HG03097 (cell line): ENCODE measurements around the gene TAF8.

Experiments used
- ATAC-seq: cut with Tn5 transposase; IDR thresholded peaks from one replicate; pipeline ENCODE4 v1.9.1; 2021; ENCODE audit not compliant: unreplicated experiment, low FRiP score

The TAF8 gene

GRCh38 chr6:42095094-42095493 is 44.8 kb downstream of the TAF8 start:
- no peak for ATAC-seq

GRCh38 chr6:42095776-42096541 is 45.6 kb downstream of the TAF8 start:
- ATAC-seq, result no peak

GRCh38 chr6:42099340-42100028 is 49.2 kb downstream of the TAF8 start:
- ATAC-seq, result no peak

- no peak for ATAC-seq
Observed at GRCh38 chr6:42100029-42100901, 49.9 kb downstream of the TAF8 start.

GRCh38 chr6:42101186-42101657 is 50.9 kb downstream of the TAF8 start:
- ATAC-seq, result no peak

- no peak for ATAC-seq
Observed at GRCh38 chr6:42103216-42103615, 52.9 kb downstream of the TAF8 start.

- no peak for ATAC-seq
Observed at GRCh38 chr6:42103753-42104094, 53.4 kb downstream of the TAF8 start.

- no peak for ATAC-seq
Observed at GRCh38 chr6:42104095-42104803, 53.9 kb downstream of the TAF8 start.

GRCh38 chr6:42104804-42105125 is 54.4 kb downstream of the TAF8 start:
- no peak for ATAC-seq

GRCh38 chr6:42105156-42105648 is 54.9 kb downstream of the TAF8 start:
- no peak for ATAC-seq

GRCh38 chr6:42105709-42106108 is 55.4 kb downstream of the TAF8 start:
- no peak for ATAC-seq

GRCh38 chr6:42106112-42107023 is 56.0 kb downstream of the TAF8 start:
- ATAC-seq, result no peak

GRCh38 chr6:42108071-42108470 is 57.7 kb downstream of the TAF8 start:
- ATAC-seq, result no peak

GRCh38 chr6:42110683-42111082 is 60.4 kb downstream of the TAF8 start:
- no peak for ATAC-seq

- no peak for ATAC-seq
Observed at GRCh38 chr6:42112351-42112750, 62.0 kb downstream of the TAF8 start.

GRCh38 chr6:42113936-42114636 is 63.8 kb downstream of the TAF8 start:
- no peak for ATAC-seq

- no peak for ATAC-seq
Observed at GRCh38 chr6:42117843-42118161, 67.5 kb downstream of the TAF8 start.

- no peak for ATAC-seq
Observed at GRCh38 chr6:42118162-42119001, 68.1 kb downstream of the TAF8 start.
